ENCODE measurements around the gene HIVEP2.

HIVEP2 gene

GRCh38 chr6:142891454-142891853, 53.5 kb downstream of the HIVEP2 start:
- DNase-seq (ENCODE audit: low read depth in 1 of 2, low spot score in 1 of 2): no peak
- no peak for TF ChIP-seq JUND (IDR thresholded peaks at IDR 0.05; ENCODE audit: low read depth)
- in situ Hi-C loops (cut with HindIII; ENCODE audit: low pct_unique_long_range_greater_than_20kb, low sequenced_read_pairs): no loop called here

DNA sequence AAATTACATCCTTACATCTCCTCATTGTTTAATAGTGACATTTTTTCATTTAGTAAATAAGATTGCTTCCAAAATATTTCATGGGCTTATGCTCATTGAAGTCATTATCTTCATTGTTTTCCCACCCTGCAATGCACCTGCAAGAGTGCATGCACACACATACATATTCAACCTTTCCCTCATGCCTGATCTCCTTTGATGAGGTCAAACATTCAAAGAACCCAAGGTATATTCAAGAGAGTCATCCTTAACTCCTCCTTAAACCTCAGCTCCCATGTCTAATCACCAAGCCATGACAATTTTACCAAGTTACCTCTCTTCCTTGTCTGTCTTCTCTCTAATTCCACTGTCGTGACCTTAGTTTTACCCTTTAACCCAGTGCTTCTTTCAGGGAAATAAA, 56.5 kb downstream of the HIVEP2 start:
- no peak for TF ChIP-seq JUND (IDR thresholded peaks at IDR 0.05; ENCODE audit: low read depth)
- in situ Hi-C loops (cut with HindIII; ENCODE audit: low pct_unique_long_range_greater_than_20kb, low sequenced_read_pairs): no loop called here
- no peak for DNase-seq (ENCODE audit: low read depth in 1 of 2, low spot score in 1 of 2)

- no peak for TF ChIP-seq JUND (IDR thresholded peaks at IDR 0.05; ENCODE audit: low read depth)
- in situ Hi-C loops (cut with HindIII; ENCODE audit: low pct_unique_long_range_greater_than_20kb, low sequenced_read_pairs): no loop called here
- no peak for DNase-seq (ENCODE audit: low read depth in 1 of 2, low spot score in 1 of 2)
Observed at GRCh38 chr6:142887517-142887916, 57.5 kb downstream of the HIVEP2 start.

DNA sequence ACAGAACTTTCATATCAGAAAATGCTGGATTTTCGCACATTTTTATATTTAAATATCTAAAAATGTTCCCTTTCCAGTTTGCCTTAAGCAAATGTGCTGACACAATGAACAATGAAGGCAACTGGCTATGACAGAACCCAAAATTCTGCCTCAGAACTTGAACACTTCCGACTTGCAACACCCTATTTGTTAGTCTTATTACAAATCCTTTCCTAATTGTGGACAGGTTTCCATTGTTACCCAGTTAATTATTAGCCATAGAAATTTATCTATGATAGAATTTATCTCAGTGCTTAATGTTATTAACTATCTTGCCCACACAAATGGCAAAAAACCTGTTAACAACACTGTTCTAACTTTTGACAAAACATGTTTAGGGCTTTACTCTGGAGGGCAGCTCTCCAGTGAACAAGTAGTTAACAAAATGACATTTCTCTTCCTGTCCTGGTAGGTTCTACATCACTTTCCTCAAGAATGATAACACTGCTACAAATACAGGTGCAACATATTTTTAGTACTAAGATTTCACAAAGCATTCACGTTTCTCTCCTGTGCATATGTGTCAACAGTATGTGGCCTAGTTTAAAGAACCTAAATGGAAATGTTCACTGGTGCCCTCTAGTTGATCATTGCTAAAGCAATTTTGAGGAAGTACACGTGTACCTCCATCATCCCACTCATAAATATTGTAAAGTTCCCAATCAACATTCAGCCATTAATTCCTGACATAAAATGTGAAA, 58.4 kb downstream of the HIVEP2 start:
- no peak for TF ChIP-seq JUND (IDR thresholded peaks at IDR 0.05; ENCODE audit: low read depth)
- peak in 1 of 2 experiments; percentile 59 for DNase-seq (ENCODE audit: low read depth in 1 of 2, low spot score in 1 of 2)
- in situ Hi-C loops (cut with HindIII; ENCODE audit: low pct_unique_long_range_greater_than_20kb, low sequenced_read_pairs): no loop called here

DNA sequence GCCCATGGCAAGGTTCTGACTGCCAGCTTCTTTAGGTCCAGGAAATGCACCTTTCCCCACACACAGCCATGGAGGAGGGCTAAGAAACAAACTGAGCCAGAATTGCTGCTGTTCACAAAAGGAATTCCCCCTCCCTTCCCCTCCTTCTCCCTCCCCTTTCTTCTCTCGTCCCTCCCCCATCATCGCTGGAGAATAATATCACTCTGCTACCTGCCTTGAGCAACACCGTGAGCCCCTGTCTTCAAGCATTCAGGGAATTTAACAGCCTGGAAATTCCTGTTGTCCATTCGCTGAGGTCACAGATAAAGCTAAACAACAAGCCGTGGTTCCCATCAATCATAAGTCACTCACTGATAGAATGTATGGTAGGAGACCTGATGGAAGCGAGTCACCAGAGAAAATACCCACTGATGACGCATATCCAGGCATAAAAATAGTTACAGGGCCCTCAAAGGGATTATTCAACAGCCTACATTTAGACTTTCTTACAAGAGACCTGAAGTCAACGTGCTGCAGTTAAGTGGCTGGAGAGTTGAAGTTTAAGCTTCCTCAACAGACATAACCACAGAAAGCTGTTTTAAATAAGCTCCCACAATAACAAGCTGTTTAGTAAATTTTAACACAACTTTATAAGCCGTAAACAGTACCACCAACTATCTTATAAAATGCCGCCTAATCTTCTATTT, 59.7 kb downstream of the HIVEP2 start:
- in situ Hi-C loops (cut with HindIII; ENCODE audit: low pct_unique_long_range_greater_than_20kb, low sequenced_read_pairs): no loop called here
- TF ChIP-seq JUND (IDR thresholded peaks at IDR 0.05; ENCODE audit: low read depth): no peak
- DNase-seq (ENCODE audit: low read depth in 1 of 2, low spot score in 1 of 2): peak in 1 of 2 experiments; percentile 43

- in situ Hi-C loops (cut with HindIII; ENCODE audit: low pct_unique_long_range_greater_than_20kb, low sequenced_read_pairs): no loop called here
- TF ChIP-seq JUND (IDR thresholded peaks at IDR 0.05; ENCODE audit: low read depth): no peak
- no peak for DNase-seq (ENCODE audit: low read depth in 1 of 2, low spot score in 1 of 2)
Observed at GRCh38 chr6:142884214-142885035, 60.6 kb downstream of the HIVEP2 start.

DNA sequence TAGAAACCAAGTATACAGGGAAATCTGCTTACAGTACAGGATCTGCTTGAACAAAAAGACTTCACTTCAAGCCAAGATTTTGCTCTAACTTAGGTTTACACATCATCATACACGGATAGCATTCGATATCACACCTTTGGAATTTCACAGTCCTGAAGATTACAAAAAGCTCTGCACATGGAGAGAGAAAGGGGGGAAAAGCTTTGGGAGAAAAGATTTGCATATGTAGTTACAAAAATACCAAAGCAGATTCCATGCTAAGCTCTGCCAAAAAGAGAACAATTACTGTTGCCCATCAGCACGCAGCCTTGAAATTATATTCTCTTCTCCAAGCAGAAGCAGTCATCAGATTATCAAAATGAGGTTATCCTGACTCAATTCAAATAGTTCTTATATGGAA, 62.0 kb downstream of the HIVEP2 start:
- in situ Hi-C loops (cut with HindIII; ENCODE audit: low pct_unique_long_range_greater_than_20kb, low sequenced_read_pairs): no loop called here
- no peak for DNase-seq (ENCODE audit: low read depth in 1 of 2, low spot score in 1 of 2)
- TF ChIP-seq JUND (IDR thresholded peaks at IDR 0.05; ENCODE audit: low read depth): no peak

DNA sequence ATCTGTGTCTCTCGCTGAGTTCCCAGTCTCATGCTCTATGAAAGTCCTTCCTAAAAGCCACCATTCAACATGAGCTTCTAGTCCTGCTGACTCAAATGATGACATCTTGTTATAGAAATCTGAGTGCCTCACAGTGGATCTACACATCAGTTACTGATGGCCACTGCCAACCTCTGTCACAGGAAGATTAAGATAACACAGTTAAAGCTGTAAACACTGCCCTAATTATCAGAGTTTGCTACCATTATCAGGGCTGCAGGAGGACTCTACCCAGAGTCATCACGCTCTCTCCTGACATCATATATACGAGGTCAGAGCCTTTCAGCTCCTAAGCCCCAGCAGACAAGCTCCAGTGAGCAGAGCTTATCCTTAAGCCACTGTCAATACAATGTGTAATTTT, 63.2 kb downstream of the HIVEP2 start:
- no peak for DNase-seq (ENCODE audit: low read depth in 1 of 2, low spot score in 1 of 2)
- in situ Hi-C loops (cut with HindIII; ENCODE audit: low pct_unique_long_range_greater_than_20kb, low sequenced_read_pairs): no loop called here
- TF ChIP-seq JUND (IDR thresholded peaks at IDR 0.05; ENCODE audit: low read depth): no peak

DNA sequence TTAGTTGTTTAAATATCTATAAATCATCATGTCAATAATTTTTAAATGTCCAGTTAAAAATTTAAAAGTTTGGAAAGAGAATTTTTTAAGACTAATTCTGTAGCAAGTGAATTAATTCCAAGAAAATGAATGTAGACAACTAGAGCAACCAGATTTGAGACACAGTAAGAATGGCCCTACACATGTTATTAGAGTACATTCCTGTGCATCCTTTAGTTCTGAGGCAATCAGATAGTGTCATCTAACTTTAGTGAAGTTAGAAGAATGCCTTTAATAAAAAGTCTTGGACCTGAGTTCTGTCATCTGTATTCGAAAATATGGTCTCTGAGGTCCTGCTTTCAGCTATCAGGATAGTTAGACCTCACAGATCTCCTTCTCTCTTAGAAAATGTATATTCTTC, 63.7 kb downstream of the HIVEP2 start:
- DNase-seq (ENCODE audit: low read depth in 1 of 2, low spot score in 1 of 2): no peak
- TF ChIP-seq JUND (IDR thresholded peaks at IDR 0.05; ENCODE audit: low read depth): no peak
- in situ Hi-C loops (cut with HindIII; ENCODE audit: low pct_unique_long_range_greater_than_20kb, low sequenced_read_pairs): no loop called here

DNA sequence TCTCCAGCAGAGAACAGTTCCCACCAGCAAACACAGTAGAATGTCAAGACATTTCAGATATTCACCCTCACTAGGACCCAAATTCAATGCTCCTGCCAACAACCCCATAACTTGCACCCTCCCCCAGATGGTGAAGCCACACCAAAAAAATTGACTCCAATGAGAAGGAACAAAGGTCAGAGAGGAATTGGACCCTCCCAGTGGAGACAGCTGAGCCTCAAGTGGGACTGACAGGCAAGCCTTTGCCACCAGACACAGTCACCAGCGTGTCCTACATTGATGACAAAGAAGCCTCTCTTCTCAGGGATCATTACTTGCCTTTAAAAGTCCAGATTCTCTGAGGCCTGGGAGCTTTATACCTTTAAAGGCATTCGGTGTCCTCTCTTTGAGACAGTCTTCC, 64.8 kb downstream of the HIVEP2 start:
- no peak for TF ChIP-seq JUND (IDR thresholded peaks at IDR 0.05; ENCODE audit: low read depth)
- in situ Hi-C loops (cut with HindIII; ENCODE audit: low pct_unique_long_range_greater_than_20kb, low sequenced_read_pairs): no loop called here
- no peak for DNase-seq (ENCODE audit: low read depth in 1 of 2, low spot score in 1 of 2)

DNA sequence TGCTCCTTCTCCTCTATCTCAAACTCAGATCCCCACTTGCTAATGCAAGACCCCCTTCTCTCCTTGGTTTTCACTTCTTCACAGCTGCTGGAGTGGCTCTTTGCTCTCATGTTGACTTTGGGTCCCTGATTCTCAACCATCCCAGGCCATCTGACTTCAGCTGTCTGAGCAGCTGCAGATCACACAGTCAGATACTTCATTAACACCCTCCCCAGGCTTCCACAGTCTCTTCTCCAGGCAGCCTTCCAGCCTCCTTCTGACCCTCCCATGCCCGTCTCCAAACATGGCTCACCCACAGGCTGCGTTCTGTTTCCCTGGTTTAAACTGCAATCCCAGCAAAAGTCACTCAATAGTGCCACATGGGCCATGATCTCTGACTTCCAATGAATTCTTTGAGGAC, 65.4 kb downstream of the HIVEP2 start:
- no peak for DNase-seq (ENCODE audit: low read depth in 1 of 2, low spot score in 1 of 2)
- in situ Hi-C loops (cut with HindIII; ENCODE audit: low pct_unique_long_range_greater_than_20kb, low sequenced_read_pairs): no loop called here
- no peak for TF ChIP-seq JUND (IDR thresholded peaks at IDR 0.05; ENCODE audit: low read depth)

DNA sequence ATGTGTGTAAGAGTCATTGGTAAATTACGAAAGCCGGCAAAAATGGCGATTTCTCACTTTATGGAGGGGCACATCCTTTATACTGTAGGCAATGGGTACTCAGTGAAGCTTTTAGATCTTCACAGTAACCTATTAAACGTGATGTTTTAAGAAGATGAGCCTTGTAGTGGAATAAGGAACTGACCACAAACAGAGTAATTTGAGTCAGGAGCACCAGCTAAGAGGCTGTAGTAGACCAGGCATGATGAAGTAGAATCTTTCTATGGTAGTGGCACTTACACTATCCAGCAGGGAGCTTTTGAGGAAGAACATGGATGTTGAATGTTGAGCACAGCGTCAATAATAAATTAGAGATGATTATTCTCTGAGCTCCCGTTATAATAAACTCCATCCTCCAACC, 65.9 kb downstream of the HIVEP2 start:
- in situ Hi-C loops (cut with HindIII; ENCODE audit: low pct_unique_long_range_greater_than_20kb, low sequenced_read_pairs): no loop called here
- no peak for DNase-seq (ENCODE audit: low read depth in 1 of 2, low spot score in 1 of 2)
- TF ChIP-seq JUND (IDR thresholded peaks at IDR 0.05; ENCODE audit: low read depth): no peak

GRCh38 chr6:142878407-142878806, 66.6 kb downstream of the HIVEP2 start:
- in situ Hi-C loops (cut with HindIII; ENCODE audit: low pct_unique_long_range_greater_than_20kb, low sequenced_read_pairs): no loop called here
- no peak for DNase-seq (ENCODE audit: low read depth in 1 of 2, low spot score in 1 of 2)
- TF ChIP-seq JUND (IDR thresholded peaks at IDR 0.05; ENCODE audit: low read depth): no peak
